CD4-positive, CD25-positive, alpha-beta regulatory T cell (primary cell): ENCODE measurements around the gene ECT2L. TPM values are rescaled to one million over a fixed set of nuclear protein-coding genes. Genes with fewer than 3 reads are reported as not detected.
A peak's percentile ranks its signal among the peaks of the same experiment; 100 is the strongest.

Source experiments
- ATAC-seq, 2 donors: fragments of 150-1000 bp; cut with Tn5 transposase; one replicate each; pipeline ENCODE4 v1.10.0; 2021; ENCODE audit warnings: low read depth in 2 of 2, moderate number of reproducible peaks in 2 of 2, moderate library complexity in 1 of 2
- DNase-seq, 3 donors: peaks; one replicate each; pipeline versions ENCODE4 v3.0.0 to v3.0.0-alpha.2; 2012 to 2022; ENCODE audit warnings: mixed read lengths in 1 of 3
- H3K27ac ChIP-seq: one replicate; pipeline ENCODE4 v1.7.0; 2013; ENCODE audit warnings: mild to moderate bottlenecking, low read length; ENCODE audit not compliant: insufficient read depth, poor library complexity, severe bottlenecking
- H3K27me3 ChIP-seq: one replicate; pipeline ENCODE4 v1.7.0; 2013; ENCODE audit warnings: low read length; ENCODE audit not compliant: control insufficient read depth, insufficient read depth
- H3K36me3 ChIP-seq: one replicate; pipeline ENCODE4 v1.7.0; 2013; ENCODE audit warnings: mild to moderate bottlenecking, low read length, moderate library complexity; ENCODE audit not compliant: control insufficient read depth, insufficient read depth
- H3K4me1 ChIP-seq: 2 replicates; pipeline ENCODE4 v1.7.0; 2013; ENCODE audit warnings: mild to moderate bottlenecking, low read length; ENCODE audit not compliant: insufficient read depth, control insufficient read depth, poor library complexity, severe bottlenecking
- H3K4me3 ChIP-seq: one replicate; pipeline ENCODE4 v1.7.0; 2013; ENCODE audit warnings: low read depth, mild to moderate bottlenecking, low read length, moderate library complexity
- H3K9me3 ChIP-seq, 2 experiments: 1 replicate in 1 of 2; 2 replicates in 1 of 2; pipeline ENCODE4 v1.7.0; 2013; ENCODE audit warnings: low read length in 2 of 2, mild to moderate bottlenecking in 1 of 2, moderate library complexity in 1 of 2; ENCODE audit not compliant: control insufficient read depth in 2 of 2
- H3K27ac Mint-ChIP-seq, 3 donors: one replicate each; pipeline ENCODE4 v1.8.0; 2020 to 2022; ENCODE audit warnings: mild to moderate bottlenecking in 3 of 3, mixed read lengths in 3 of 3, moderate library complexity in 2 of 3
- H3K27me3 Mint-ChIP-seq: one replicate; pipeline ENCODE4 v1.8.0; 2022; ENCODE audit warnings: mild to moderate bottlenecking, mixed read lengths
- H3K36me3 Mint-ChIP-seq: one replicate; pipeline ENCODE4 v1.8.0; 2020; ENCODE audit warnings: mixed read lengths
- H3K4me1 Mint-ChIP-seq, 4 donors: one replicate each; pipeline ENCODE4 v1.8.0; 2020 to 2022; ENCODE audit warnings: mixed read lengths in 4 of 4, mild to moderate bottlenecking in 1 of 4
- H3K4me3 Mint-ChIP-seq, 4 donors: one replicate each; pipeline ENCODE4 v1.8.0; 2020 to 2022; ENCODE audit warnings: mild to moderate bottlenecking in 4 of 4, mixed read lengths in 4 of 4, moderate library complexity in 3 of 4
- H3K9me3 Mint-ChIP-seq, 7 donors: one replicate each; pipeline ENCODE4 v1.8.0; 2020 to 2022; ENCODE audit warnings: mixed read lengths in 7 of 7, mild to moderate bottlenecking in 3 of 7, moderate library complexity in 2 of 7
- polyA plus RNA-seq, 4 donors: library from polyadenylated mRNA; unstranded; fragments of 300-500 nt; fragmentation: Illumina TruSeq; gene quantifications; one replicate each; pipeline ENCODE4 v1.2.3, GENCODE V29; 2021
- total RNA-seq: library from RNA; stranded (reverse); gene quantifications from one replicate; pipeline ENCODE4 v1.2.3, GENCODE V29; 2022

ECT2L gene
- total and polyA plus RNA-seq, 5 donors from 2014 or later = 0.03 to 0.10 (median 0.09) TPM; not detected in 2

GRCh38 chr6:138944412-138944811, 148.5 kb downstream of the ECT2L start:
- no peak overlapping the region for H3K27ac ChIP-seq
- peaks cover 16% of the 10 kb centered on the region for H3K4me1 ChIP-seq
- no peaks in the 10 kb centered on the region for H3K27me3 ChIP-seq
- no peaks in the 10 kb centered on the region for H3K9me3 ChIP-seq
- no peaks in the 10 kb centered on the region for H3K27me3 Mint-ChIP-seq
- no peak overlapping the region for H3K4me3 Mint-ChIP-seq
- peaks cover 44% of the 10 kb centered on the region for H3K36me3 ChIP-seq
- H3K36me3 Mint-ChIP-seq = peaks cover 36% of the 10 kb centered on the region
- ATAC-seq (no peak), DNase-seq (peak in 1 of 3 donors; percentile 11)
- H3K4me3 ChIP-seq = no peak overlapping the region
- H3K27ac Mint-ChIP-seq = peak overlapping the region in 1 of 3 donors; percentile 61
- peaks cover 27 to 38% (median 32%) of the 10 kb centered on the region in 4 donors for H3K4me1 Mint-ChIP-seq
- no peaks in the 10 kb centered on the region for H3K9me3 Mint-ChIP-seq

GRCh38 chr6:138945354-138945753, 149.5 kb downstream of the ECT2L start:
- Mint-ChIP-seq H3K9me3 (no peaks in the 10 kb centered on the region), H3K27ac (peak overlapping the region in 1 of 3 donors; percentile 18), H3K27me3 (no peaks in the 10 kb centered on the region), H3K4me1 (peaks cover 30 to 45% (median 40%) of the 10 kb centered on the region in 4 donors), H3K36me3 (peaks cover 36% of the 10 kb centered on the region), H3K4me3 (no peak overlapping the region)
- peak in 1 of 3 donors; percentile 9 for DNase-seq
- no peak for ATAC-seq
- Histone ChIP-seq H3K36me3 (peaks cover 37% of the 10 kb centered on the region), H3K9me3 (no peaks in the 10 kb centered on the region), H3K27ac (no peak overlapping the region), H3K4me1 (peaks cover 16% of the 10 kb centered on the region), H3K4me3 (no peak overlapping the region), H3K27me3 (no peaks in the 10 kb centered on the region)

- Mint-ChIP-seq H3K27ac (no peak overlapping the region), H3K4me1 (peaks cover 39 to 62% (median 52%) of the 10 kb centered on the region in 4 donors)
These were observed 152.1 kb downstream of the ECT2L start for GRCh38 chr6:138948004-138948403.

GRCh38 chr6:138948546-138949179, 152.8 kb downstream of the ECT2L start:
- no peak overlapping the region for H3K4me3 Mint-ChIP-seq

More at GRCh38 chr6:138948004-138948403, 152.1 kb downstream of the ECT2L start:
- Mint-ChIP-seq H3K27me3 (no peaks in the 10 kb centered on the region), H3K4me3 (no peak overlapping the region), H3K9me3 (no peaks in the 10 kb centered on the region), H3K36me3 (peaks cover 22% of the 10 kb centered on the region)
- DNase-seq (no peak), ATAC-seq (no peak)
- peaks cover 16% of the 10 kb centered on the region for H3K4me1 ChIP-seq
- no peak overlapping the region for H3K4me3 ChIP-seq
- H3K9me3 ChIP-seq = no peaks in the 10 kb centered on the region
- H3K27ac ChIP-seq = no peak overlapping the region
- H3K36me3 ChIP-seq = peaks cover 19% of the 10 kb centered on the region
- no peaks in the 10 kb centered on the region for H3K27me3 ChIP-seq

GRCh38 chr6:138953451-138953850, 157.6 kb downstream of the ECT2L start:
- ATAC-seq = no peak
- Histone ChIP-seq H3K4me1 (peaks cover 14% of the 10 kb centered on the region), H3K9me3 (peaks cover 0 to 2% of the 10 kb centered on the region in 2 experiments), H3K4me3 (no peak overlapping the region), H3K27me3 (no peaks in the 10 kb centered on the region), H3K27ac (no peak overlapping the region), H3K36me3 (no peaks in the 10 kb centered on the region)
- peaks cover 17% of the 10 kb centered on the region for H3K36me3 Mint-ChIP-seq
- H3K9me3 Mint-ChIP-seq = no peaks in the 10 kb centered on the region
- H3K4me3 Mint-ChIP-seq = no peak overlapping the region
- no peaks in the 10 kb centered on the region for H3K27me3 Mint-ChIP-seq
- no peak for DNase-seq
- peaks cover 52 to 81% (median 68%) of the 10 kb centered on the region in 4 donors for H3K4me1 Mint-ChIP-seq
- H3K27ac Mint-ChIP-seq = no peak overlapping the region

More at GRCh38 chr6:138948546-138949179, 152.8 kb downstream of the ECT2L start:
- H3K36me3 Mint-ChIP-seq = peaks cover 23% of the 10 kb centered on the region
- no peaks in the 10 kb centered on the region for H3K27me3 ChIP-seq
- peak overlapping the region in 1 of 3 donors; percentile 23 for H3K27ac Mint-ChIP-seq
- no peaks in the 10 kb centered on the region for H3K9me3 Mint-ChIP-seq
- no peaks in the 10 kb centered on the region for H3K27me3 Mint-ChIP-seq
- DNase-seq (no peak), ATAC-seq (no peak)
- H3K9me3 ChIP-seq = no peaks in the 10 kb centered on the region
- H3K4me1 ChIP-seq = peaks cover 16% of the 10 kb centered on the region
- no peak overlapping the region for H3K27ac ChIP-seq
- H3K4me3 ChIP-seq = no peak overlapping the region
- peaks cover 13% of the 10 kb centered on the region for H3K36me3 ChIP-seq
- peaks cover 44 to 69% (median 58%) of the 10 kb centered on the region in 4 donors for H3K4me1 Mint-ChIP-seq

Other genes with a start within 250 kb of the ECT2L start
- gene CCDC28A, start 22.3 kb upstream of the ECT2L start, total RNA-seq = 27.2 TPM
- 100 to 1,000 TPM in 1 of 4 donors, 10 to 100 TPM in 3; 77.6 to 112 (median 84.1) TPM for gene CCDC28A, start 22.3 kb upstream of the ECT2L start, polyA plus RNA-seq
- 55.4 TPM for gene REPS1, start 192.2 kb downstream of the ECT2L start, total RNA-seq
- gene REPS1, start 192.2 kb downstream of the ECT2L start, polyA plus RNA-seq = 10 to 100 TPM; 16.1 to 25.8 (median 24.2) TPM
- 43.8 TPM for gene ABRACL, start 232.7 kb downstream of the ECT2L start, total RNA-seq
- 100 to 1,000 TPM; 160 to 194 (median 172) TPM for gene ABRACL, start 232.7 kb downstream of the ECT2L start, polyA plus RNA-seq